Measurements from ENCODE around the gene FOSL1. TPM values are rescaled to one million over a fixed set of nuclear protein-coding genes. Genes with fewer than 3 reads are reported as not detected.

The FOSL1 gene
- total RNA-seq, 1 experiment from 2014 or later, result 97.5 TPM

GRCh38 chr11:65864706-65865471 is 35.3 kb downstream of the FOSL1 start:
- peak in 1 of 2 experiments; percentile 52 for DNase-seq (ENCODE audit: low read depth in 1 of 2, low spot score in 2 of 2)
- Histone ChIP-seq H3K9me3 (replicated peaks) (no peaks in the 10 kb centered on the region), H3K4me1 (replicated peaks) (peaks cover 15% of the 10 kb centered on the region), H3K4me3 (no peak overlapping the region), H3K27ac (no peak overlapping the region), H3K27me3 (replicated peaks) (no peaks in the 10 kb centered on the region), H3K36me3 (peaks cover 95% of the 10 kb centered on the region)

GRCh38 chr11:65863889-65864705 is 36.1 kb downstream of the FOSL1 start:
- peaks cover 18% of the 10 kb centered on the region for H3K4me1 ChIP-seq (replicated peaks)
- DNase-seq (ENCODE audit: low read depth in 1 of 2, low spot score in 2 of 2), result peak; percentile 1 to 56
- no peaks in the 10 kb centered on the region for H3K27me3 ChIP-seq (replicated peaks)
- no peak overlapping the region for H3K4me3 ChIP-seq
- H3K27ac ChIP-seq, result no peak overlapping the region
- H3K36me3 ChIP-seq, result peaks cover 87% of the 10 kb centered on the region
- H3K9me3 ChIP-seq (replicated peaks), result no peaks in the 10 kb centered on the region

- no peak overlapping the region for H3K27ac ChIP-seq
- H3K4me3 ChIP-seq, result no peak overlapping the region
- H3K36me3 ChIP-seq, result peaks cover 78% of the 10 kb centered on the region
- H3K9me3 ChIP-seq (replicated peaks), result no peaks in the 10 kb centered on the region
- H3K4me1 ChIP-seq (replicated peaks), result peaks cover 22% of the 10 kb centered on the region
- peak in 1 of 2 experiments; percentile 55 for DNase-seq (ENCODE audit: low read depth in 1 of 2, low spot score in 2 of 2)
- no peaks in the 10 kb centered on the region for H3K27me3 ChIP-seq (replicated peaks)
These were observed 37.0 kb downstream of the FOSL1 start for GRCh38 chr11:65862941-65863888.

GRCh38 chr11:65862191-65862735 is 37.9 kb downstream of the FOSL1 start:
- peaks cover 22% of the 10 kb centered on the region for H3K4me1 ChIP-seq (replicated peaks)
- no peak overlapping the region for H3K4me3 ChIP-seq
- H3K27me3 ChIP-seq (replicated peaks), result no peaks in the 10 kb centered on the region
- H3K36me3 ChIP-seq, result peaks cover 76% of the 10 kb centered on the region
- peaks cover 1% of the 10 kb centered on the region for H3K9me3 ChIP-seq (replicated peaks)
- H3K27ac ChIP-seq, result no peak overlapping the region
- peak in 1 of 2 experiments; percentile 57 for DNase-seq (ENCODE audit: low read depth in 1 of 2, low spot score in 2 of 2)

- Histone ChIP-seq H3K4me3 (peak overlapping the region; percentile 93), H3K36me3 (peaks cover 76% of the 10 kb centered on the region), H3K27ac (no peak overlapping the region), H3K27me3 (replicated peaks) (no peaks in the 10 kb centered on the region), H3K4me1 (replicated peaks) (peaks cover 23% of the 10 kb centered on the region), H3K9me3 (replicated peaks) (peaks cover 3% of the 10 kb centered on the region)
- DNase-seq (ENCODE audit: low read depth in 1 of 2, low spot score in 2 of 2), result peak in 1 of 2 experiments; percentile 64
These were observed 38.5 kb downstream of the FOSL1 start for GRCh38 chr11:65861533-65862183.

- Histone ChIP-seq H3K27me3 (replicated peaks) (no peaks in the 10 kb centered on the region), H3K36me3 (peaks cover 76% of the 10 kb centered on the region), H3K27ac (peak overlapping the region; percentile 81), H3K9me3 (replicated peaks) (peaks cover 3% of the 10 kb centered on the region), H3K4me1 (replicated peaks) (peaks cover 28% of the 10 kb centered on the region), H3K4me3 (peak overlapping the region; percentile 93)
- DNase-seq (ENCODE audit: low read depth in 1 of 2, low spot score in 2 of 2), result peak in 1 of 2 experiments; percentile 66
These were observed 39.1 kb downstream of the FOSL1 start for GRCh38 chr11:65861165-65861505.

- peaks cover 3% of the 10 kb centered on the region for H3K9me3 ChIP-seq (replicated peaks)
- peaks cover 76% of the 10 kb centered on the region for H3K36me3 ChIP-seq
- peak within 1 kb of the TSS; percentile 93 for H3K4me3 ChIP-seq
- peak within 1 kb of the TSS; percentile 81 for H3K27ac ChIP-seq
- DNase-seq (ENCODE audit: low read depth in 1 of 2, low spot score in 2 of 2), result peak; percentile 100
- H3K4me1 ChIP-seq (replicated peaks), result peaks cover 33% of the 10 kb centered on the region
- no peaks in the 10 kb centered on the region for H3K27me3 ChIP-seq (replicated peaks)
These were observed 39.7 kb downstream of the FOSL1 start, which contains the start of gene MUS81 for GRCh38 chr11:65860278-65861164. Gene MUS81 (plus strand): TSS chr11:65860433. CDS start chr11:65860754, 321 bp downstream.

GRCh38 chr11:65859812-65860277 is 40.3 kb downstream of the FOSL1 start:
- no peak for DNase-seq (ENCODE audit: low read depth in 1 of 2, low spot score in 2 of 2)
- peaks cover 33% of the 10 kb centered on the region for H3K4me1 ChIP-seq (replicated peaks)
- H3K36me3 ChIP-seq, result peaks cover 76% of the 10 kb centered on the region
- peak overlapping the region; percentile 93 for H3K4me3 ChIP-seq
- H3K9me3 ChIP-seq (replicated peaks), result peaks cover 3% of the 10 kb centered on the region
- peak overlapping the region; percentile 81 for H3K27ac ChIP-seq
- H3K27me3 ChIP-seq (replicated peaks), result no peaks in the 10 kb centered on the region

GRCh38 chr11:65859095-65859811 is 40.9 kb downstream of the FOSL1 start:
- Histone ChIP-seq H3K36me3 (peaks cover 76% of the 10 kb centered on the region), H3K27ac (peak overlapping the region; percentile 81)

GRCh38 chr11:65858681-65859087 is 41.5 kb downstream of the FOSL1 start:
- DNase-seq (ENCODE audit: low read depth in 1 of 2, low spot score in 2 of 2), result no peak
- Histone ChIP-seq H3K9me3 (replicated peaks) (peaks cover 3% of the 10 kb centered on the region), H3K27ac (peak overlapping the region; percentile 30), H3K4me1 (replicated peaks) (peaks cover 33% of the 10 kb centered on the region), H3K27me3 (replicated peaks) (no peaks in the 10 kb centered on the region), H3K36me3 (peaks cover 76% of the 10 kb centered on the region), H3K4me3 (peak overlapping the region; percentile 93)

More at GRCh38 chr11:65859095-65859811, 40.9 kb downstream of the FOSL1 start:
- peak; percentile 100 for DNase-seq (ENCODE audit: low read depth in 1 of 2, low spot score in 2 of 2)
- Histone ChIP-seq H3K4me1 (replicated peaks) (peaks cover 33% of the 10 kb centered on the region), H3K4me3 (peak overlapping the region; percentile 93), H3K9me3 (replicated peaks) (peaks cover 3% of the 10 kb centered on the region), H3K27me3 (replicated peaks) (no peaks in the 10 kb centered on the region)

All from SJSA1 (cell line).